GM12878 (cell line): ENCODE data around the gene EMILIN2.

Experiments used
- ASH2L ChIP-seq: fragments of 300-600, 200-600 bp; sonication (generic); IDR thresholded peaks from 2 replicates; pipeline ENCODE4 v1.6.1; 2017; ENCODE audit warnings: low read depth, mild to moderate bottlenecking, borderline replicate concordance
- CBFB ChIP-seq: IDR thresholded peaks from 2 replicates; pipeline ENCODE4 v1.6.1; 2016; ENCODE audit warnings: antibody characterized with exemption, low read depth
- EP300 ChIP-seq, 2 experiments: fragments of 150-350 bp in 1 of 2; IDR thresholded peaks; 2 replicates each; pipeline ENCODE4 v1.6.1; 2011 to 2012; ENCODE audit warnings: low read depth in 2 of 2, low read length in 2 of 2, borderline replicate concordance in 1 of 2, improper control_type of control experiment in 1 of 2, inconsistent platforms in 1 of 2; ENCODE audit not compliant: control insufficient read depth in 1 of 2
- POLR2AphosphoS5 ChIP-seq: IDR thresholded peaks from 2 replicates; pipeline ENCODE4 v1.6.1; 2011; ENCODE audit warnings: mild to moderate bottlenecking, low read length, inconsistent platforms
- RAD21 ChIP-seq: IDR thresholded peaks from 2 replicates; pipeline ENCODE4 v1.6.1; 2011; ENCODE audit warnings: mild to moderate bottlenecking, low read depth, low read length, moderate library complexity; ENCODE audit not compliant: insufficient read depth
- SP1 ChIP-seq: IDR thresholded peaks from one replicate; pipeline ENCODE4 v1.6.1; 2011; ENCODE audit warnings: low read depth, low read length
- YY1 ChIP-seq: IDR thresholded peaks from 2 replicates; pipeline ENCODE4 v1.6.1; 2011; ENCODE audit warnings: low read depth, mild to moderate bottlenecking, low read length
- TF ChIP-seq, protein P1 (sequence below): IDR thresholded peaks from 2 replicates; pipeline ENCODE4 v1.6.1; 2011; ENCODE audit warnings: low read depth, low read length, improper control_type of control experiment, borderline replicate concordance
- TF ChIP-seq, protein P2 (sequence below): fragments of 450-650 bp; IDR thresholded peaks from 2 replicates; pipeline ENCODE4 v1.6.1; 2018; ENCODE audit warnings: borderline replicate concordance, mild to moderate bottlenecking; ENCODE audit not compliant: partially characterized antibody
- TF ChIP-seq, protein P3 (sequence below), 3 experiments: IDR thresholded peaks in 2 of 3; conservative IDR thresholded peaks in 1 of 3; 2 replicates each; pipeline ENCODE4 v1.5.1; 2011; ENCODE audit warnings: low read depth in 3 of 3, low read length in 3 of 3, mild to moderate bottlenecking in 3 of 3, control low read depth in 2 of 3, moderate library complexity in 2 of 3, inconsistent platforms in 1 of 3, mixed read lengths in 1 of 3; ENCODE audit not compliant: control insufficient read depth in 2 of 3, insufficient read depth in 1 of 3; ENCODE audit errors: extremely low read depth in 1 of 3

DNA sequence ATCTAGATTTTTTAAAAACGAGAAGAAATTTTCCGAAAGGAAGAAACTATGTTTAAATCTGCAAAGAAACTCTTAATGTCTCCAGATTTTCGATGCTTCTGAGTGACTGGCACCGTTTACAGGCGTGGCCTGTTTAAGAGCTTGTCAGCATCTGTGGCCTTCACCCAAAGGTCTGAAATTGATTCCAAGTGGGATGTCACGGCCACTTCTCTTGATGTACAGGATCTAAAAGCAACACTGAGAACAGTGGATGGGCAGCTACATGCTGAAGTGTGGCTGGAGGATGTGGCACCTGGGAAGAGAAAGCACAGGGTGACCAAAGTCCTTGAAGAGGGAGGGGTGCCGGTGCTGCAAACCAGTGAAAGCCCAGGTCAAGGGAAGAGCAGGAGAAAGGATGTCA is 28.0 kb downstream of the EMILIN2 start:
- TF ChIP-seq POLR2AphosphoS5 (no peak), RAD21 (no peak), SP1 (no peak), EP300 (IDR thresholded peaks at IDR 0.05; ENCODE audit: borderline replicate concordance in 1 of 2, control insufficient read depth in 1 of 2, low read depth in 2 of 2, low read length in 2 of 2) (no peak), CBFB (no peak), YY1 (no peak), ASH2L (no peak)
- TF ChIP-seq, protein P1, sequence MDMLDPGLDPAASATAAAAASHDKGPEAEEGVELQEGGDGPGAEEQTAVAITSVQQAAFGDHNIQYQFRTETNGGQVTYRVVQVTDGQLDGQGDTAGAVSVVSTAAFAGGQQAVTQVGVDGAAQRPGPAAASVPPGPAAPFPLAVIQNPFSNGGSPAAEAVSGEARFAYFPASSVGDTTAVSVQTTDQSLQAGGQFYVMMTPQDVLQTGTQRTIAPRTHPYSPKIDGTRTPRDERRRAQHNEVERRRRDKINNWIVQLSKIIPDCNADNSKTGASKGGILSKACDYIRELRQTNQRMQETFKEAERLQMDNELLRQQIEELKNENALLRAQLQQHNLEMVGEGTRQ = no peak
- TF ChIP-seq, protein P2, sequence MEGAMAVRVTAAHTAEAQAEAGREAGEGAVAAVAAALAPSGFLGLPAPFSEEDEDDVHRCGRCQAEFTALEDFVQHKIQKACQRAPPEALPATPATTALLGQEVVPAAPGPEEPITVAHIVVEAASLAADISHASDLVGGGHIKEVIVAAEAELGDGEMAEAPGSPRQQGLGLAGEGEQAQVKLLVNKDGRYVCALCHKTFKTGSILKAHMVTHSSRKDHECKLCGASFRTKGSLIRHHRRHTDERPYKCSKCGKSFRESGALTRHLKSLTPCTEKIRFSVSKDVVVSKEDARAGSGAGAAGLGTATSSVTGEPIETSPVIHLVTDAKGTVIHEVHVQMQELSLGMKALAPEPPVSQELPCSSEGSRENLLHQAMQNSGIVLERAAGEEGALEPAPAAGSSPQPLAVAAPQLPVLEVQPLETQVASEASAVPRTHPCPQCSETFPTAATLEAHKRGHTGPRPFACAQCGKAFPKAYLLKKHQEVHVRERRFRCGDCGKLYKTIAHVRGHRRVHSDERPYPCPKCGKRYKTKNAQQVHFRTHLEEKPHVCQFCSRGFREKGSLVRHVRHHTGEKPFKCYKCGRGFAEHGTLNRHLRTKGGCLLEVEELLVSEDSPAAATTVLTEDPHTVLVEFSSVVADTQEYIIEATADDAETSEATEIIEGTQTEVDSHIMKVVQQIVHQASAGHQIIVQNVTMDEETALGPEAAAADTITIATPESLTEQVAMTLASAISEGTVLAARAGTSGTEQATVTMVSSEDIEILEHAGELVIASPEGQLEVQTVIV = no peak
- TF ChIP-seq, protein P3, sequence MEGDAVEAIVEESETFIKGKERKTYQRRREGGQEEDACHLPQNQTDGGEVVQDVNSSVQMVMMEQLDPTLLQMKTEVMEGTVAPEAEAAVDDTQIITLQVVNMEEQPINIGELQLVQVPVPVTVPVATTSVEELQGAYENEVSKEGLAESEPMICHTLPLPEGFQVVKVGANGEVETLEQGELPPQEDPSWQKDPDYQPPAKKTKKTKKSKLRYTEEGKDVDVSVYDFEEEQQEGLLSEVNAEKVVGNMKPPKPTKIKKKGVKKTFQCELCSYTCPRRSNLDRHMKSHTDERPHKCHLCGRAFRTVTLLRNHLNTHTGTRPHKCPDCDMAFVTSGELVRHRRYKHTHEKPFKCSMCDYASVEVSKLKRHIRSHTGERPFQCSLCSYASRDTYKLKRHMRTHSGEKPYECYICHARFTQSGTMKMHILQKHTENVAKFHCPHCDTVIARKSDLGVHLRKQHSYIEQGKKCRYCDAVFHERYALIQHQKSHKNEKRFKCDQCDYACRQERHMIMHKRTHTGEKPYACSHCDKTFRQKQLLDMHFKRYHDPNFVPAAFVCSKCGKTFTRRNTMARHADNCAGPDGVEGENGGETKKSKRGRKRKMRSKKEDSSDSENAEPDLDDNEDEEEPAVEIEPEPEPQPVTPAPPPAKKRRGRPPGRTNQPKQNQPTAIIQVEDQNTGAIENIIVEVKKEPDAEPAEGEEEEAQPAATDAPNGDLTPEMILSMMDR (IDR thresholded peaks at IDR 0.05 in 2 of 3, conservative IDR thresholded peaks at IDR 0.05 in 1 of 3; ENCODE audit: control insufficient read depth in 2 of 3, extremely low read depth in 1 of 3, insufficient read depth in 1 of 3, low read depth in 3 of 3, low read length in 3 of 3) = no peak
